Adrenal gland (tissue), 12 donors: ENCODE measurements around the gene PLA2G5. TPM values are rescaled to one million over a fixed set of nuclear protein-coding genes. Genes with fewer than 3 reads are reported as not detected.

Experiments
- DNase-seq, 7 donors: peaks; one replicate each; pipeline ENCODE4 v3.0.0-alpha.2; 2019 to 2020
- H3K27ac ChIP-seq, 5 donors: fragments of 200-600 bp; sonication (generic) in 4 of 5; 1 replicate in 3 of 5; 2 replicates in 2 of 5; pipeline versions ENCODE4 v1.5.1 to v1.8.0; 2016 to 2020; ENCODE audit warnings: mild to moderate bottlenecking in 1 of 5
- H3K27me3 ChIP-seq: fragments of 200-600 bp; 2 replicates; pipeline ENCODE4 v1.8.0; 2021
- H3K36me3 ChIP-seq, 2 donors: fragments of 200-600 bp; replicated peaks in 1 of 2; 1 replicate in 1 of 2; 2 replicates in 1 of 2; pipeline versions ENCODE4 v1.5.1 to v1.8.0; 2018 to 2022
- H3K4me1 ChIP-seq, 2 donors: fragments of 200-600 bp; replicated peaks in 1 of 2; 1 replicate in 1 of 2; 2 replicates in 1 of 2; pipeline versions ENCODE4 v1.5.1 to v1.8.0; 2018 to 2021
- H3K4me3 ChIP-seq, 4 donors: fragments of 200-600 bp; sonication (generic) in 3 of 4; one replicate each; pipeline ENCODE4 v1.5.1; 2016 to 2018
- H3K9me3 ChIP-seq, 3 donors: fragments of 200-600 bp; sonication (generic) in 1 of 3; replicated peaks in 1 of 3; 1 replicate in 2 of 3; 2 replicates in 1 of 3; pipeline versions ENCODE4 v1.5.1 to v1.8.0; 2016 to 2021
- CTCF ChIP-seq, 6 experiments: fragments of 450-650 bp in 4 of 6; fragments of 200-600 bp in 2 of 6; sonication (generic) in 1 of 6; IDR thresholded peaks; 1 replicate in 5 of 6; 2 replicates in 1 of 6; pipeline versions ENCODE4 v1.5.1 to v1.8.0; 2016 to 2021; ENCODE audit warnings: antibody characterized with exemption in 6 of 6, mild to moderate bottlenecking in 2 of 6, moderate library complexity in 1 of 6
- POLR2A ChIP-seq, 2 donors: fragments of 450-650 bp; IDR thresholded peaks; one replicate each; pipeline ENCODE4 v1.6.1; 2017; ENCODE audit warnings: antibody characterized with exemption in 2 of 2, mild to moderate bottlenecking in 2 of 2, moderate library complexity in 1 of 2
- WGBS, 4 donors: extraction: QIAGEN DNeasy Blood & Tissue Kit in 2 of 4; methylation state at CpG; one replicate each; pipeline versions ENCODE4 v1.1.5 to v1.1.7; 2013 to 2017; 5-methylcytosine and 5-hydroxymethylcytosine counted together
- intact Hi-C, 2 donors: fragments of 100-400 bp; cut with DNase I; formaldehyde crosslinking; loops; one replicate each; pipeline versions ENCODE4 v1.14.1 to v1.15.0; 2022 to 2023
- polyA plus RNA-seq, 3 donors: library from polyadenylated mRNA; stranded (reverse); fragments of 200-250 nt in 2 of 3; fragments of 350-450 nt in 1 of 3; fragmentation: Illumina TruSeq in 1 of 3; extraction: RNeasy Lipid Tissue Mini Kit (QIAGEN cat#74804) in 1 of 3; gene quantifications; one replicate each; pipeline ENCODE4 v1.2.3, GENCODE V29; 2013 to 2014
- total RNA-seq, 9 donors: library from RNA; depleted of rRNA in 4 of 9; stranded (reverse); fragments of >200 nt in 4 of 9; fragments of 120-200 nt in 1 of 9; fragmentation: NEBNext Ultra II Directional in 1 of 9; extraction: Animal tissue kit (Norgen Biotek cat#: 25700) in 1 of 9; gene quantifications; one replicate each; pipeline versions ENCODE4 v1.1.0 to v1.2.4, GENCODE V29; 2013 to 2023
- donor health status: healthy with polysubstance abuse.
- donor health status: Bipolar disorder and iron deficiency.
- donor health status: DM: yes; HTN: yes; CAD: no.
- donor health status: DM: no; HTN: no; CAD: no.
- donor health status: DM: no; HTN: no; CAD: no.
- donor health status: DM: yes; HTN: yes; CAD: no.

PLA2G5 gene
- total and polyA plus RNA-seq, 12 donors = 0.53 to 14.1 (median 1.4) TPM

DNA sequence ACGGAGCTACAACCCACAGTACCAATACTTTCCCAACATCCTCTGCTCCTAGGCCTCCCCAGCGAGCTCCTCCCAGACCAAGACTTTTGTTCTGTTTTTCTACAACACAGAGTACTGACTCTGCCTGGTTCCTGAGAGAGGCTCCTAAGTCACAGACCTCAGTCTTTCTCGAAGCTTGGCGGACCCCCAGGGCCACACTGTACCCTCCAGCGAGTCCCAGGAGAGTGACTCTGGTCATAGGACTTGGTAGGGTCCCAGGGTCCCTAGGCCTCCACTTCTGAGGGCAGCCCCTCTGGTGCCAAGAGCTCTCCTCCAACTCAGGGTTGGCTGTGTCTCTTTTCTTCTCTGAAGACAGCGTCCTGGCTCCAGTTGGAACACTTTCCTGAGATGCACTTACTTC, 20.6 kb downstream of the PLA2G5 start:
- 84 to 94% (median 87%) methylated on average over 3 to 6 of the region's 6 CpGs for WGBS, 4 donors

GRCh38 chr1:20093303-20093702, 23.3 kb downstream of the PLA2G5 start:
- Histone ChIP-seq H3K9me3 (no peaks in the 10 kb centered on the region), H3K36me3 (no peaks in the 10 kb centered on the region), H3K4me3 (no peak overlapping the region), H3K27ac (no peak overlapping the region), H3K27me3 (no peaks in the 10 kb centered on the region), H3K4me1 (no peaks in the 10 kb centered on the region)
- intact Hi-C loops = no loop called here
- DNase-seq = no peak
- 86 to 96% (median 92%) methylated on average over 4 to 5 of the region's 5 CpGs for whole genome bisulfite sequencing, 4 donors
- TF ChIP-seq POLR2A (IDR thresholded peaks at IDR 0.05) (no peak), CTCF (IDR thresholded peaks at IDR 0.05) (no peak)

More for the DNA sequence above, 20.6 kb downstream of the PLA2G5 start:
- H3K4me3 ChIP-seq = no peak overlapping the region
- intact Hi-C loops = no loop called here
- no peak for DNase-seq
- no peaks in the 10 kb centered on the region for H3K4me1 ChIP-seq
- no peak for TF ChIP-seq CTCF (IDR thresholded peaks at IDR 0.05)
- no peak for TF ChIP-seq POLR2A (IDR thresholded peaks at IDR 0.05)
- no peak overlapping the region for H3K27ac ChIP-seq
- H3K9me3 ChIP-seq = no peaks in the 10 kb centered on the region
- no peaks in the 10 kb centered on the region for H3K36me3 ChIP-seq
- no peaks in the 10 kb centered on the region for H3K27me3 ChIP-seq

DNA sequence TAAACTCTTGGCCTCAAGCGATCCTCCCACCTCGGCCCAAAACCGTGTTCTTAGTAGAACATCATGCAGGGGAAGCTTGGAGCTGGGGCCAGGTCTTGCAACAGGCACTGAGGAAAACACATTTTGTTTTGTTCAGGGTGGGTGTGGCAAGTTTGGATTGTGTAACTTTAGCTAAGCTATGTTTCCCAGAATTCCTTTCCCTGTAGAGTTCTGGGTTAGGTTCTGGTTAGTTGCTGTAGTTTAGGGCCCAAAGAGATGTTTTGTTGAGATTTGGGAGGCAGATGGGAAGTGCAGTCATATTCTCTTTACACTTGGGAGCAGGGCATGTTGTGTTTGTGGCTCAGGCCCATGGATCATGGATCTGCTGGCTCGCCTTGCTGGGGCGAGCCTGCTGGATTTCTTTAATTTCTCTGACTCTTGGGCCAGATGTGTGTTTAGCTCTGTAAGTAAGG, 24.0 kb downstream of the PLA2G5 start:
- H3K4me3 ChIP-seq = no peak overlapping the region
- H3K27ac ChIP-seq = no peak overlapping the region
- no peaks in the 10 kb centered on the region for H3K27me3 ChIP-seq
- intact Hi-C loops = no loop called here
- DNase-seq = peak in 1 of 7 donors; percentile 10
- TF ChIP-seq CTCF (IDR thresholded peaks at IDR 0.05) (no peak), POLR2A (IDR thresholded peaks at IDR 0.05) (no peak)
- WGBS, 4 donors = 73 to 85% (median 77%) methylated on average over 4 to 5 of the region's 5 CpGs
- H3K9me3 ChIP-seq = no peaks in the 10 kb centered on the region
- no peaks in the 10 kb centered on the region for H3K4me1 ChIP-seq
- no peaks in the 10 kb centered on the region for H3K36me3 ChIP-seq

DNA sequence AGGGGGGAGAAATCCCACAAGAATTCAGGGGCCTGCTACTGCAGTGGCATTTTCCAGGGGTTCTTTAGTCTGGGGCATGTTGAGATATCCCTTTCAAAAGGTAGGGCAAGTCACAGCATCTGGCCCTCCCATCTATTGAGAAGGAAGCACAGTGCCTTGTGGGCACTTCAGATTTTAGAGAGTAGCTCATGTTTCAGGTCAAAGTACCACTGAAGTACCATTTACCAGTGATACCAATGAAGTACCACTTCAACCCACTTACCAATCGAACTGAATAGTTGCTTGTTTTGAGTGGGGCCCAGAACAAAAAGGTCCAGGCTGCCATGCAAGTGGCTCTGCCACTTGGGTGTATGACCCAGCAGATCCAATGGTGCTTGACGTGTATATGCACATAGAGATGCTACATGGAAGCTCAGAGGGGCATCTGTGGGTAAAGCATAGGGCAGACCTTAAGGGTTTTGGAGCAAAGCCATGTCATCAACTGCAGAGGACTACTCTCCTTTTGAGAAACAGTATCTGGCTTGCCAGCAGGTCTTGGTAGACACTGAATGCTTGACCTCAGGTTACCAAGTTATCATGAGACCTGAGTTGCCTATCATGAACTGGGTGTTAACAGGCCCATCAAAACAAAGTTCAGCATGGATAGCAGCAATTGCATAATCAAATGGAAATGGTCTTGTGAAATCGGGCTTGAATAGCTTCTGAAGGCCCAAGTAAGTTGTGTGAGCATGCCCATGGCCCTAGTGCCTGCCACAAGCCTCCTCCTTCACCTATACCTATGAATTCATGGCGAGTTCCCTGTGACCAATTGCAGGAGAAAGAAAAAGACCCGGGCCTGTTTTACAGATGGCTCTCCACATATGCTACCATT, 25.8 kb downstream of the PLA2G5 start:
- 76 to 83% (median 82%) methylated on average over 5 of the region's 5 CpGs for WGBS, 4 donors
- Histone ChIP-seq H3K27me3 (no peaks in the 10 kb centered on the region), H3K9me3 (no peaks in the 10 kb centered on the region), H3K36me3 (no peaks in the 10 kb centered on the region), H3K27ac (no peak overlapping the region), H3K4me1 (no peaks in the 10 kb centered on the region), H3K4me3 (no peak overlapping the region)
- intact Hi-C loops = no loop called here
- DNase-seq = no peak
- TF ChIP-seq CTCF (IDR thresholded peaks at IDR 0.05) (no peak), POLR2A (IDR thresholded peaks at IDR 0.05) (no peak)
